Measurements from ENCODE around the gene BLOC1S1.

BLOC1S1 gene

DNA sequence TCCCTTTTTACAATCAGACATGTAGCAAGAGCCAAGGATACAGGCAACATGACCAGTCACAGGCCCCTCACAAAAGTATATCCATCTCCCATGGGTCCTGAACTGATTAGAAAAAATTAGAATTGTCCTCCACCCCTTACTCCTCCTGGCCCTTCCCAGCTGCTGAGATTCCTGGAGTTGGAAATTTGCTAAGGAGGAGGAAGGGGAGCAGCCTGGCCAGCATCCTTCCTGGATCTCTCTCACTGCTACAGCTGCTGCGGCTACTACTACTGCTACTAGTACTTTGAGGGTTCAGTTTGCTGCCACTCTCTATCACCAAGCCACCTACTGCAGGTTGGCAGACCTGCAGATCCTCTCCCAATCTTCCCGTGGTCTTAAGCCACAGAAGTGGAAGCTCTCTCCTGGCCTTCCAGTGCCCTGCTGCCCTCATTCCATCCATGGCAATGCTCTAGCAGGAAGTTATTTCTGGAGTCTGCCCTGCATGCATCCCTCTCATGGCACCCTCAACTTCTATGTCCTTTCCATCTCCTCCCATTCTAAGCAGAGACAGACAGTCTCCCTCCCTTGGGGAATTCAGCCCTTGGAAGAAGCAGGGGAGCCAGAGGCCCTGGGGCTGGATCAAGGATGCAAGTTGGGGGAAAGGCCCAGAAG, 9.2 kb upstream of the BLOC1S1 start:
- H3K4me3 ChIP-seq (ENCODE audit: low read length) = no peak overlapping the region
- DNase-seq (ENCODE audit: low read depth, low spot score) = no peak

DNA sequence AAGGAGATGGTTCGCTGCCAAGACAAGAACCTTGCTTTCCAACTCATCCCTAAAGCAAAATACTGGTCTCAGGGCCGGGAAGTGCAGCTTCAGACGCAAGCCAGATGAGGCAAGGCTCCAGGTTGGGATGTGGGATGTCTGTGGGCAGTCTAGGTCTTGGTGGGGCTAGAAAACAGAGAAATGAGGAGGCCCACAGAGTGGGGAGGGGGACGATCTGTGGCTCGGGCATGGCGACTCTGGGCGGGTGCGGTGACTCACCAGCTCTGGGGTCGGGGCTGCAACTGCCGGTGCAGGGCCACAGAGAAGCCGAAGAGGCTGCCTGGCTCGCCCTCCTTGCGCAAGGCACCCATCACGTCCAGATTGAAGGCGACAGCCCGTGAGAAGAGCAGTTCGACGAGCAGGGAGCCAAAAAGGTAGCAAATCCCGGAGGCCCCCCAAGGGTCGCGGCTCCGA, 8.6 kb upstream of the BLOC1S1 start:
- no peak for DNase-seq (ENCODE audit: low read depth, low spot score)
- H3K4me3 ChIP-seq (ENCODE audit: low read length) = peak overlapping the region; percentile 15

DNA sequence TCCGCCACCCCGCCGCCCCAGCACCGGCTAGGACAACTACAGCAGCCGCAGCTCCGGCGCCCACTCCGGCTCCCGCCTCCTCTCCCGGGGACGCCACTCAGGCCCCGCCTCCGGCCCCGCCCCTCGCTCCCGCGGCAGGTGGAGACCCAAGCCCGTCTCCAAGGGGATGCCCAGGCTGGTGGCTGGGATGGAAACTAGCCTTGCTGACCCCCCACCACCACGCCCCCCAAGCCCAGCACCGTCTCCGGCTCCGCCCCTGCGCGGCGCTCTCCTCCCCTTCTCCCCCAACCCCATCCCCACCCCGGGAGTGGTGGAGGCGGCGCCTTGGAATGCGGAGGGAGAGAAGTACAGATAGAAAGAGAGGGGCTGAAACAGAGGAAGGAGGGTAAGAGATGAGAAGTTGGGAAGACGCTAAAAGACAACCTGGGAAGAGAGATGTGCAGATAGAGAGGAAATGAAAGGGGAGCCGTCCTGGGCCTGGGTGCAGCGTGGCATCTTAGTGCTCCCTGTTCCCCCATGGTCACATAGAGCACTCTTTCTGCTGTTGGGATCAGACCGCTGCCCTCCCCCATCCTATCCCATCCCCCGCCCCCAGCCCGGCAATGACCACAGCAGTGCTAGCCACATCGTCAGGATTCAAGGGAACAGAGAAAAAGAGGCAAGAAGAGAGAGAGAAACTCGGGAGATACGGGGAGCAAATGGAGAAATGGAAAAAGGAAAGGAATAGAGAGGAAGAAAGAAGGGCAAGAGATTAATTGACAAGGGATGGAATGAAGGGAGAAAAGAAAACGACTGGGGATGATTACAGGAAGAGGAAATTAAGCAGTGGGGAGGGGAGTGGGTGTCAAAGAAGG, 7.8 kb upstream of the BLOC1S1 start, which contains the start of gene ITGA7:
Gene ITGA7 (minus strand): TSS at position 64 of the 854 bp plus-strand sequence. CDS start 222 bp downstream, outside the sequence.
- peak within 1 kb of the TSS; percentile 46 for H3K4me3 ChIP-seq (ENCODE audit: low read length)
- no peak for DNase-seq (ENCODE audit: low read depth, low spot score)

DNA sequence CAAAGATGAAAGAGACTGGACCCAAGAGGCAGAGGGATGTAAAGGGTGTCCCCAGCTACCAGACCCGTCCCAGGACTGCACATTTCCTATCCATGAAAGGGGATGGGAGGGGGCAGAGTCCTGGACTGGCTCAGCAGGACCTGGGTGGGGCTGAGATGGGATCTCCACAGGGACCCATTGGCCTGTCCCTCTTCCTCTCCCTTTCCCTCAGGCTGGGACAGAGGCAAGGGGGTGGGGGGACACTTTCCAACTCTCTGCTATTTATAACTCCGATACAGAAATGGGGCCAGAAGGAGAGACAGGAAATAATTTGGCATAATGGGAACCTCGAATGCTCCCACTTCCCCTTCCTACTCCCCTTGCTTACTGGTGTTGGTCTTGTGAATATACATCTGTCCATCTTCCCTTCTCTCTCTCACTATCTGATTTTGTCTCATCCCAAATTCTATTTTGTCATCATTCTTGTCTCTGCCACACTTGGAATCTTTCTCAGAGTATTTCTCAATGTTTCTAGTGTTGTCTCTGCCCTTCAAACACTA, 7.1 kb upstream of the BLOC1S1 start:
- no peak for DNase-seq (ENCODE audit: low read depth, low spot score)
- no peak overlapping the region for H3K4me3 ChIP-seq (ENCODE audit: low read length)

DNA sequence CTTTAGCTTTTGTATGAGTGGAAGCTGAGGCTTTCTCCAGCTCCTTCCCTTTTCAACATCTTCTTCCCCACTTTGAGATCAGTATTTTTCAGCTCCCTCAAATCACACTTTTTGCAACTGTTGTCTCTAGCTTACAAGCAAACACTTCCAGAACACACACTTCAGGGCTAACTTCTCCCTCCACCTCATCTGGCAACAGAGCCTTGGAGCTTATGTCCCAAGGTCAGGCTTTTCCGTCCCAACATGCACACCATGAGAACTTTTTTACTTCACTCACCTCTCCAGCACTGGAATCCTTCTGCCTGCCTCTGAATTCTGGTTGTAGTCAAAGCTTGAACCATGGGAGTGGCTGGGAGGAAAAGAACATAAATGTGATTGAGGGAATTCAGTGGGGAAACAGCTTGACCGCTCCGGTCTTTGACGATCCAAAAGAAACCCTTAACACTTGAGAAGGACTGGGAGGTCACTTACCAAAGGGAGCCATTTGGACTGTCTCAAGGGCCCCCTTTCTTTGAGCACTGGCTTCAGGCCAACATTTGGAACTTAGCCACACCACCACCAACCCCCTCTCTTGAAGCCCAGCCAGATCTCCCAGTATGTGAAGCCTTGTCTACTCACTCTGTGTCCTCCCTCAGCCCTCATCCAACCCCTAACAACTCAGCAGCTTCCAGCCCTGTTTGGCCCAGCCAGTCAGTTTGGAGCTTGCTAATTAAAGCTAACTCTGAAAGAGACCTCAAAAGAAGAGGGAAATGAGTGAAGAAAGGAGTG, 3.9 kb upstream of the BLOC1S1 start:
- H3K4me3 ChIP-seq (ENCODE audit: low read length) = no peak overlapping the region
- DNase-seq (ENCODE audit: low read depth, low spot score) = no peak

DNA sequence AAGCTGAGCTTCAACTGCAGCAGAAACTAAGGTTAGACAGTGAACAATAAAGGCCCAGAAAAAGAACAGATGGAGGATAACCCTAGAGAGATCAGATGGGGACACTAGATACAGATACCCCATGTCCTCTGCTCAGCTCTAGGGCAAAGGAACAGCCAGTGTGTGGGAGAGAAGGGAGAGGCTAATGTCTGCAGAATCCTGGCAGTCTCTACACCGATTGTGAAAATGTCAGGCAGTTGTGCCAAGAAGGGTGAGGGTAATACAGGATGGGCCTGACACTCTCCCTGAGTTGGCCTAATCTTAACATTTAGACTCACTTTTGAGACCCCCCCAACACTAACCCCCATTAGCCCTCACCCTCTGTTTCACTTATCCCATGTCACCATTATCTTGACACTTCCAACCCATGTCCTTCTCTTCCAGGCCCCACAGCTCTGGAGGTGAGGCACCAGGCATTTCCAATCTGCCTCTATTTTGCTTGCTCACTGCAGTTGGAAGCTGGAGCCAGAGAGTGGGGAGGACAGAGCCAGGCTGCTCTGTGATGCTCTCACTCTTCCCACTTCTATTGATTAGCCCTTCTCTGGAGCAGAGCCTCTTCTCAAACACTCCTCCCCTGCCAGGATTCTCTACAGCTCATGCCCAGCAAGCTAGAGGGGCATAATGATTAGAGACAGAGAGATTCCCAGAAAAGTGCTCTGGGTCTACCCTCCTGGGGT, 3.0 kb upstream of the BLOC1S1 start:
- no peak overlapping the region for H3K4me3 ChIP-seq (ENCODE audit: low read length)
- no peak for DNase-seq (ENCODE audit: low read depth, low spot score)

DNA sequence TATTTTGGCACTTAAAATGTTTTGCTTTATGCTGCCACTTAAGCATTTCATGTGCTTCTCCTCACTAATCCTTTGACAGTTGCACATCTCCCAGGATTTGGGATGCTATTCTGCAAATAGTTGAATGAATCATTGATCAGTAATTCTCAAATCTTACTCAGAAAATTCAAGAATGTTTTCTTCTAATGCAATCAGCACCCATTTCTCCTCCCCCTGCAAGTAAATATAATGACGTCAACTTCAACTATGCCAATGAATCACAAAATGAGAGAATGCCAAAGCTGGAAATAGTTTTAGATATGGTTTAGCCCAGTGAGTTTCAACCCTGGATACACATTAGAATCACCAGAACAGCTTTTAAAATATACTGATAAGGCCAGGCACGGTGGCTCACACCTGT, 2.1 kb upstream of the BLOC1S1 start:
- no peak overlapping the region for H3K4me3 ChIP-seq (ENCODE audit: low read length)
- no peak for DNase-seq (ENCODE audit: low read depth, low spot score)

DNA sequence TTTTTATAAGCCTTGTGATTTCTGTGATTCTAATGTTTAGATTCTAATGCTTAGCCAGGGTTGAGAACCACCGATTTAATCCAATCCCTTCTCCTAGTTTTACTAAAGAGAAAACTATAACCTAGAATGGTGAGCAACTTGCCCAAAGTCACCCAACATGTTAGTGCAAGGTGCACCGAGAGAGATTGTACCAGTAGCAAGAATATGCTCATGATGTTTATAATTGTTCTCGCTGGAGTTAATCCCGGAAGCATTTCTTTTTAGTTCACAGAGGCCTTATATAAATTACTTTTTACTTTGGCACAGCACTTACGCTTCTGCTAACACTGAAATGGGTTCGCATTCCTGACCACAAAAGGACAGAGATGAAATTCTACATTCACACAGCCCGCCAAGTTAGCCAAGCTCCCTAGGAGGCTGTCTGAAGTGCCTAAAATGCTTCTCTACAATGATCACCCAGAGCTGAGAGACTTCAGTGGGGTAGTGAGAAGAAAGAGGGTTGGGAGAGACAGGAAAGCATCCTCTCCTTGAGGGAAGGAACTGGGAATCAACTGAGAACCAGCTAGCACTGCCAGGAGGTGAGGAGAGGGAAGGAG, 579 bp upstream of the BLOC1S1 start:
- peak overlapping the region; percentile 94 for H3K4me3 ChIP-seq (ENCODE audit: low read length)
- no peak for DNase-seq (ENCODE audit: low read depth, low spot score)

DNA sequence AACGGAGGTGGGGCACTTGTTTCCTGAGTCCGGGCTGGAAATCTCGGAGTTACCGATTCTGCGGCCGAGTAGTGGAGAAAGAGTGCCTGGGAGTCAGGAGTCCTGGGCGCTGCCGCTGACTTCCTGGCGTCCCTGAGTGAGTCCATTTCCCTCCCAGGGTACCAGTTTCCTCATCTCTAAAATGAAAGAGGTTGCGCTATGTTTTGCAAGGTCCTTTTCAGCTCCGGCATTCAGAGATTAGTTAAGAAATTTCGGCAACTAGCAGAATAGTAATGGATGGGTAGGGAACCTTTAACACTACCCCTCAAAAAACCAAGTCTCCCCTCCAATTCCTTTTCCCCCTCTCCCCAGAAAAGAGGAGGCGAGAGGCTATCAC, 724 bp downstream of the BLOC1S1 start:
- H3K4me3 ChIP-seq (ENCODE audit: low read length) = peak overlapping the region; percentile 94
- DNase-seq (ENCODE audit: low read depth, low spot score) = no peak

DNA sequence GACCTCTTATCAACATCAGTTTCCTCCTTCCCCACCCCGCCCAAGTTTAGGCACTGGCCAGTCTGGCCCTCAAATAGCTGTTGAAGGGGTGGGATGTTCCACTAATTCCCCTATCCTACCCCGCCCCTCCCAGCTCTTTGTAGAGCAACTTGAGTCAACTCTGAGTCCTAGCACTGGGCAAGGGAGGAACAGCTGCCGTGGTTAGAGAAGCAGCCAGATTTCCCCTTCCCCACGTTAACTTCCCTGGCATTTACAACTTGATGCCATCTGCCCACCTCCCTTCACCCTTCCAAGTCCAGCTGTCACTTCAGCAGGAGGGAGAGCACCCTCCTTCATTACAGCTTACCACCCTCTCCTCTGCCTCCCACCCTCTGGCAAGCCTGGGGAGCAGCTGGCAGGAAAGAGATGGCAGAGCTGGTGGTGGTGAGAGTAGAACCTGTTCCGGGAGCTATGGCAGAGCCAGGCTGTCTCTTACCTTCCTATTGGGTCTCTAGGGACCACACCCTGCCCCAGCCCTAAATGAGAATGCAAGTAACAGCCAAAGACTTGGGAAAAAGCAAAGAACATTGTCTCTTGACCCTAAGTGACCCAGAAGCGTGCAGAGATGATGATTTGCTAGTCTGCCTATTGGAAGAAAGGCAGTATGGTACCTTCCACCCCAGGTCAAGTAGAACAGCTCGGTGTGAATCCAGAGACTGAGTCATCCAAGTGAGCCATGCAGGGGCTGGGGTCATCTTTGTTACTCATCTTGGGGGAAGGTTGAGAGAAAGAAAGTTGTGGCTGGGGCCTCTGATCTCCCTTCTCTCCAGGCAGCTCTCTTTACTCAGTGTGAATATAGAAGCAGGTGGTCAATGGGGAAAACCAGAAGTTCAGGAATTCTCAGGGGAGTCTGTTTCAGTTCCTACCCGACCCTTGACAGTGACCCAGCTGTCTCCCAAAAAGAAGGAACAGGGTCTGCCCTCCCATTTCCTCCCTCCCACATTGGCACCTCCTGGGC, 1.5 kb downstream of the BLOC1S1 start:
- H3K4me3 ChIP-seq (ENCODE audit: low read length) = peak overlapping the region; percentile 94
- DNase-seq (ENCODE audit: low read depth, low spot score) = no peak

DNA sequence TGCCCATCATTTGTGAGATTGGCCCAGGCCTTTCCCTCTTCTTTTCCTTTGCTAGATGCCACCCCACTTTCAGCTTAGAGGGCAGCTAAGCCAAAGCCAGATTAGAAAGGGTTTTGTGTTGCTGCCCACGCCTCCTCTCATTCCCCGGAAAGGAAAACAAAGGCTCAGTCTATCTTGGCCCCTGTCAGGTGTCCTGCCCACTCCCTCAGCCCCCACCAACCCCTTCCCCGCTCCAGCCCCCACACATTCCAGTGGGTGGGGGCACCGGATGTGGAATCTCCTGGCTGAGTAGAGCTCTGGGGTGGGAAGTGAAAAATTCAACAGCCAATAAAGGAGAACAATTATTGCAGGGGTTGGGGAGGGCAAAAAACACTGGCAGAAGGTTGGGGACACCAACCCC, 2.2 kb downstream of the BLOC1S1 start:
- no peak overlapping the region for H3K4me3 ChIP-seq (ENCODE audit: low read length)
- DNase-seq (ENCODE audit: low read depth, low spot score) = no peak

DNA sequence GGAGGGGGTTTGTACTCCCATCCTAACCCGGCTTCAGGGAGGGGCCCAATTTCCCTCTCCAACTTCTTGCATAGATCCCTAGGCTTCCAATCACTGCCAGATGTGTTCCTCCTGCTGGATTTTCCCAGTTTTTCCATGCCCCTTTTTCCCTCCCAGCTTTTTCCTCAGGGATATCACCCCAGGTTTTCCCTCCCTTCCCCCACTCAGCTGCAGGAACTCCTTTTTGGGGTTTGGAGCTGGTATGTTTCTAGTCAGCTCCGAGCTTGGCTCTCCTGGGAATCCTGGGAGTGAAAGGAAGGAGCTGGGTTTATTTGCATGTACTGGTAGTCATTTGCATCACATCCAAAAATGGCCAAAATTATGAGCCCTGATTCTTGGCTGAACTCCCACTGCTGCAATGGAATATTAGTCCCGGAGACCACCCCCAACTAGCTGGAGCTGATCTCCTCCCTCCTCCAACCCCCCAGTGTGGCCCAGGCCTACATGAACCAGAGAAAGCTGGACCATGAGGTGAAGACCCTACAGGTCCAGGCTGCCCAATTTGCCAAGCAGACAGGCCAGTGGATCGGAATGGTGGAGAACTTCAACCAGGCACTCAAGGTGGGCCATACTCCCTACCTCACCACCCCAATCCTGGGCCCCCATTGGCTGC, 2.9 kb downstream of the BLOC1S1 start:
- H3K4me3 ChIP-seq (ENCODE audit: low read length) = no peak overlapping the region
- DNase-seq (ENCODE audit: low read depth, low spot score) = no peak

DNA sequence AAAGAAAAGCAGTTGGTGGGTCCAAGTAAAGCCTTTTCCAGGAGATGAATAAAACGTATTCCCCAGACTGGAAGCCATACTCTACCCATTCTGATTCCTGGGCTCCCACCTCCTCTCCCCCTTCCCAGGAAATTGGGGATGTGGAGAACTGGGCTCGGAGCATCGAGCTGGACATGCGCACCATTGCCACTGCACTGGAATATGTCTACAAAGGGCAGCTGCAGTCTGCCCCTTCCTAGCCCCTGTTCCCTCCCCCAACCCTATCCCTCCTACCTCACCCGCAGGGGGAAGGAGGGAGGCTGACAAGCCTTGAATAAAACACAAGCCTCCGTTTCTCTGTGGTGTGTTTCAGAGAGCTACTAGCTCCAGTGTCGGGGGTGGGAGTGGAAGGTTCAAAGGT, 3.5 kb downstream of the BLOC1S1 start:
- H3K4me3 ChIP-seq (ENCODE audit: low read length) = no peak overlapping the region
- DNase-seq (ENCODE audit: low read depth, low spot score) = no peak

DNA sequence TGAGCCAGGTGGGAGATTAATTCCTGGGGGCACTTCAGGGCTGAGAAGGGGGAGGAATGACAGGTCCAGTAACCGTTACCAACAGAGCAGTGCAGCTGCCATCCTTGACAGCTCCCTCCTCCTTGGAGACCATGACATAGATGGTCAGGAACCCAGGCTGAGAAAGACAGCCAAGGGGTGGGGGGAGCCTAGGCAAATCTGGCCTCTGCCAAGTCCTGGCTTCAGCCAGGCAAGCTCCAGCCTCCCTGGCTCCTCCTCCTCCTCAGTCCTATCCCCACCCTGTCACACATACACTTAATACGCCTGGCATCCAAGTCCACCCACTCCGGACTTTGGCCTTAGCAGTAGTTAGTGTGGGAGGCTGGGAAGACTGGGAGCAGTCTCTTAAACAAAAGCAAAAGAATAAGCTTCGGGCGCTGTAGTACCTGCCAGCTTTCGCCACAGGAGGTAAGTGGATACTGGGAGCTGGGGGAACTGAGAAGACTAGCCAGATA, 4.3 kb downstream of the BLOC1S1 start, which contains the start of gene RDH5:
Gene RDH5 (plus strand): TSS at position 323 of the 494 bp plus-strand sequence. CDS start 792 bp downstream, outside the sequence.
- H3K4me3 ChIP-seq (ENCODE audit: low read length) = no peak within 1 kb of the TSS
- DNase-seq (ENCODE audit: low read depth, low spot score) = no peak

DNA sequence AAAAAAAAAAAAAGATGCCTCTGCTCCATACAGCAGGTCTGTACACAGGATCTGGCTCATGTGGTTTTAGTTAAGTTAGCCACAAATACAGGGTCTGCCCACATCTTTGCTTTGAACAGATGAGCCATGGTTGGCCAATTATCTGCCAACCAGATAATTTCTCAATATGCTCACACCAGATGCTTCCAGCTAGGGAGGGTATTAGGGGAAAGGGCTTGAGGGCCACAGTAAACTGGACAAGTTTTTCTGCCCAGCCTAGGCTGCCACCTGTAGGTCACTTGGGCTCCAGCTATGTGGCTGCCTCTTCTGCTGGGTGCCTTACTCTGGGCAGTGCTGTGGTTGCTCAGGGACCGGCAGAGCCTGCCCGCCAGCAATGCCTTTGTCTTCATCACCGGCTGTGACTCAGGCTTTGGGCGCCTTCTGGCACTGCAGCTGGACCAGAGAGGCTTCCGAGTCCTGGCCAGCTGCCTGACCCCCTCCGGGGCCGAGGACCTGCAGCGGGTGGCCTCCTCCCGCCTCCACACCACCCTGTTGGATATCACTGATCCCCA, 5.1 kb downstream of the BLOC1S1 start:
- no peak for DNase-seq (ENCODE audit: low read depth, low spot score)
- no peak overlapping the region for H3K4me3 ChIP-seq (ENCODE audit: low read length)

DNA sequence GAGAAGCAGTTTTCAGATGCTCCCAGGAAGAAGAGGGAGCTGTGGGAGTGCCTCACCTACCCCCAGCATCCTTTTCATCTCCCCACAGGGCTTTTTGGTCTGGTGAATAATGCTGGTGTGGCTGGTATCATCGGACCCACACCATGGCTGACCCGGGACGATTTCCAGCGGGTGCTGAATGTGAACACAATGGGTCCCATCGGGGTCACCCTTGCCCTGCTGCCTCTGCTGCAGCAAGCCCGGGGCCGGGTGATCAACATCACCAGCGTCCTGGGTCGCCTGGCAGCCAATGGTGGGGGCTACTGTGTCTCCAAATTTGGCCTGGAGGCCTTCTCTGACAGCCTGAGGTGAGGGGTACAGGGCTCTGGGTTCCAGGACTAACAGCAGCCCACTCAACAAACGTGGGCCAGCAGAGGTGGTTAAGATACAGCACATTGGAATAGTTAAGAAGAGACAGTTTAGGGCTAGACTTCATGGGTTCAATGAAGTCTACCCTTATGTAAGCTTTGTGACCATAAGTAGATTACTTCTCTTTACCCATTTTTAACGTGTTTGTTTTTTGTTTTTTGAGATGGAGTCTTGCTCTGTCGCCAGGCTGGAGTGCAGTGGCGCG, 5.9 kb downstream of the BLOC1S1 start:
- no peak for DNase-seq (ENCODE audit: low read depth, low spot score)
- H3K4me3 ChIP-seq (ENCODE audit: low read length) = no peak overlapping the region

All from Jurkat, Clone E6-1 (cell line).